ENCODE data around the gene SLC17A1. TPM values are rescaled to one million over a fixed set of nuclear protein-coding genes. Genes with fewer than 3 reads are reported as not detected.

Gene SLC17A1
- total RNA-seq, 4 donors from 2014 or later, result not detected

DNA sequence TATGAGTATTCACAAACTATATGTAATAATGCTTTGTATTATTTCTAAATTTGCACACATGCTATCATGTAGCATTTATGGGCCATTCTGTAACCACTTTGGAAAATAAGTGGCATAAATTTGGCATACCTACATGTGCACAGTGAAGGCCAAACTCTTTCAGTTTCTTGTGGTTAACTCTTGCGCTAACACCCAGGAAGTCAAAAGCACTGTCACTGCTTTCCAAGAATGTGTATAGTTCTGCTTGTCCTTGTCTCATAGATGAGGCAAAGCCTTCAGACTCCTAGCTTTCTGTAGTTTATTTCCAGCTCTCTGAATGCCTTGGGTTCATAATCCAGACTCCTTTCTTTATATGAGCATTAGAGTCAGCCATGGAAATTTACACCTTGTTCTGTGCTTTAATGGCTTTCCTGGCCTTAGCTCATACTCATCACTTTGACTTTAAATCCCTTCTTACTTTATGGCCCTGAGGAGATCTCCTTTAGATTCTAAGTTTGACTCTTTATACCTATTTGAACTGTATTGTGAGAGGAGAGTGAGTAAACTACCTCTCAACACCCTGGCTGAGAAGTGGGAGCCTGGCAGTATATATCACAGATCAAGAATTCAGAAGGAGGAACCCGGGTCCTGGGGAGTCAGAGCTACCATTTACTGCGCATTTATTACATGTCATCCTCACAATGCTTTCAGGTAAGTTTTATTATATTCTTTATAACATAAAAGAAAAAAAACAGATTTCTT lies 43.1 kb upstream of the SLC17A1 start:
- Histone ChIP-seq H3K27me3 (peaks cover 0 to 4% of the 10 kb centered on the region in 2 donors), H3K9me3 (no peaks in the 10 kb centered on the region), H3K4me1 (no peaks in the 10 kb centered on the region), H3K4me3 (no peak overlapping the region), H3K27ac (no peak overlapping the region), H3K36me3 (no peaks in the 10 kb centered on the region)
- TF ChIP-seq POLR2A (IDR thresholded peaks at IDR 0.05), result no peak
- TF ChIP-seq, protein P1, sequence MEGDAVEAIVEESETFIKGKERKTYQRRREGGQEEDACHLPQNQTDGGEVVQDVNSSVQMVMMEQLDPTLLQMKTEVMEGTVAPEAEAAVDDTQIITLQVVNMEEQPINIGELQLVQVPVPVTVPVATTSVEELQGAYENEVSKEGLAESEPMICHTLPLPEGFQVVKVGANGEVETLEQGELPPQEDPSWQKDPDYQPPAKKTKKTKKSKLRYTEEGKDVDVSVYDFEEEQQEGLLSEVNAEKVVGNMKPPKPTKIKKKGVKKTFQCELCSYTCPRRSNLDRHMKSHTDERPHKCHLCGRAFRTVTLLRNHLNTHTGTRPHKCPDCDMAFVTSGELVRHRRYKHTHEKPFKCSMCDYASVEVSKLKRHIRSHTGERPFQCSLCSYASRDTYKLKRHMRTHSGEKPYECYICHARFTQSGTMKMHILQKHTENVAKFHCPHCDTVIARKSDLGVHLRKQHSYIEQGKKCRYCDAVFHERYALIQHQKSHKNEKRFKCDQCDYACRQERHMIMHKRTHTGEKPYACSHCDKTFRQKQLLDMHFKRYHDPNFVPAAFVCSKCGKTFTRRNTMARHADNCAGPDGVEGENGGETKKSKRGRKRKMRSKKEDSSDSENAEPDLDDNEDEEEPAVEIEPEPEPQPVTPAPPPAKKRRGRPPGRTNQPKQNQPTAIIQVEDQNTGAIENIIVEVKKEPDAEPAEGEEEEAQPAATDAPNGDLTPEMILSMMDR (IDR thresholded peaks at IDR 0.05), result no peak
- no peak for TF ChIP-seq EP300 (IDR thresholded peaks at IDR 0.05)
- WGBS, 2 donors, result 81 to 93% methylated on average over 3 of the region's 3 CpGs
- no peak for DNase-seq (ENCODE audit: low spot score in 2 of 2)

DNA sequence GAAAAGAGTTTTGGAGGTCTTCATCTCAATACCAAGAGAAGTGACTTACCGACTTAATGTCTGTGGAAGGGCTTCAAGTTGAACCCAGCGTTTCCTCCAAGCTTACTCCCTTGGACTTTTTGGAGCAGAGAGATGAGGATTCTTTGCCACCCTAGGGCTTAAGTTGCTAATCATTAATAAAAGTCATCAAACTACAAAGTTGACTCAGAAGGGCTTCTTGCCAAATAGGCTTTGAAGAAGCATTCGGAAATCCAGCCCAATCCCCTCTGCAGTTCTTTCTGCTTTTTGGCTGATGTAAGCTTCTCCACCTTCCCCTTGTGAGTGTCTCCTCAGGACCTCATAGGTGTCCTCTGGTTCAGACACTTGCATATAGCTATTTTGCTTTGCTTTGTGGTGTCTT lies 42.3 kb upstream of the SLC17A1 start, which contains the start of gene SLC17A3:
TSS of gene SLC17A3 (minus strand) at position 126 of the 400 bp plus-strand sequence. CDS start 5,856 bp downstream, outside the sequence.
- no peak within 1 kb of the TSS for H3K4me3 ChIP-seq
- WGBS, 2 donors, result 90 to 92% methylated on average over 3 of the region's 3 CpGs
- no peaks in the 10 kb centered on the region for H3K9me3 ChIP-seq
- no peak within 1 kb of the TSS for H3K27ac ChIP-seq
- H3K36me3 ChIP-seq, result no peaks in the 10 kb centered on the region
- no peak for DNase-seq (ENCODE audit: low spot score in 2 of 2)
- no peak for TF ChIP-seq POLR2A (IDR thresholded peaks at IDR 0.05)
- TF ChIP-seq EP300 (IDR thresholded peaks at IDR 0.05), result no peak
- TF ChIP-seq, protein P1 (IDR thresholded peaks at IDR 0.05), result no peak
- no peaks in the 10 kb centered on the region for H3K4me1 ChIP-seq
- H3K27me3 ChIP-seq, result peaks cover 0 to 4% of the 10 kb centered on the region in 2 donors

DNA sequence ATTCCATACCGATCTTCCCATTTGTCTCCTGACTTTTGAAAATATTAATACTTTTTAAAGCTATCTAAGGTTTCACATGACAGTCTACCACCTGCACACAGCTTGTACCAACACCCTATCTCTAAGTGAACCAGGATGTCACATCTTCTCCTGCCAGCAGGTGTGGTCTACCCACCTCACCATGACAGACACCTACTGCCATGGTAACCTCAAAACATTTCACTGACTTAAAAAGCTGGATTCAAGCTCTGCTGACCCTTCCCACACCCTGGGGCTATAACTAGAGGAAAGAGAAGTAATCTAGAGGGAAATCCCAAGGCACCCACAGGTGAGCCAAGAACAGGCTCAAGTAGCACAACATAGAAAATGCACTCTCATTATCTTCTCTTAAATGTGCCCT lies 41.0 kb upstream of the SLC17A1 start:
- Histone ChIP-seq H3K4me3 (no peak overlapping the region), H3K4me1 (no peaks in the 10 kb centered on the region), H3K27me3 (peaks cover 0 to 4% of the 10 kb centered on the region in 2 donors), H3K36me3 (no peaks in the 10 kb centered on the region), H3K9me3 (no peaks in the 10 kb centered on the region), H3K27ac (no peak overlapping the region)
- TF ChIP-seq EP300 (IDR thresholded peaks at IDR 0.05), result no peak
- TF ChIP-seq POLR2A (IDR thresholded peaks at IDR 0.05), result no peak
- TF ChIP-seq, protein P1 (IDR thresholded peaks at IDR 0.05), result no peak
- WGBS, 2 donors, result 94 to 96% methylated on average over 1 of the region's 1 CpG
- no peak for DNase-seq (ENCODE audit: low spot score in 2 of 2)

DNA sequence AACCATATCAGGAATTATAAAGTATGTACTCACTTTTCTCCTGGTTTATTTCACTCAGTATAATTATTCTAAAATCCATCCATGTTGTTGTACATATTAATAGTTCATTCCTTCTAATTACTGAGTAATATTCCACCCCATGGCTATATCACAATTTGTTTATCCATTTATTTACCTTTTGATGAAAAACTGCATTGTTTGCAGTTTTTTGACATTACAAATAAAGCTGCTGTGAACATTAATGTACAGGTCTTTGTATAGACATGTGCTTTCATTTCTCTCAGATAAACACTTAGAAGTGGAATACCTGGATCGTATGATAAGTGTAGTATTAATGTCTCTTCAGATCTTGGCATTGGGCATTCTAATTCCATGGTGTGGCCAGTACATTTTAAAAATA lies 38.0 kb upstream of the SLC17A1 start:
- H3K36me3 ChIP-seq, result no peaks in the 10 kb centered on the region
- WGBS, 2 donors, result 40 to 88% methylated on average over 1 of the region's 1 CpG
- no peak overlapping the region for H3K4me3 ChIP-seq
- peaks cover 0 to 4% of the 10 kb centered on the region in 2 donors for H3K27me3 ChIP-seq
- no peak for DNase-seq (ENCODE audit: low spot score in 2 of 2)
- H3K9me3 ChIP-seq, result no peaks in the 10 kb centered on the region
- TF ChIP-seq EP300 (IDR thresholded peaks at IDR 0.05), result no peak
- TF ChIP-seq POLR2A (IDR thresholded peaks at IDR 0.05), result no peak
- TF ChIP-seq, protein P1 (IDR thresholded peaks at IDR 0.05), result no peak
- no peaks in the 10 kb centered on the region for H3K4me1 ChIP-seq
- H3K27ac ChIP-seq, result no peak overlapping the region

DNA sequence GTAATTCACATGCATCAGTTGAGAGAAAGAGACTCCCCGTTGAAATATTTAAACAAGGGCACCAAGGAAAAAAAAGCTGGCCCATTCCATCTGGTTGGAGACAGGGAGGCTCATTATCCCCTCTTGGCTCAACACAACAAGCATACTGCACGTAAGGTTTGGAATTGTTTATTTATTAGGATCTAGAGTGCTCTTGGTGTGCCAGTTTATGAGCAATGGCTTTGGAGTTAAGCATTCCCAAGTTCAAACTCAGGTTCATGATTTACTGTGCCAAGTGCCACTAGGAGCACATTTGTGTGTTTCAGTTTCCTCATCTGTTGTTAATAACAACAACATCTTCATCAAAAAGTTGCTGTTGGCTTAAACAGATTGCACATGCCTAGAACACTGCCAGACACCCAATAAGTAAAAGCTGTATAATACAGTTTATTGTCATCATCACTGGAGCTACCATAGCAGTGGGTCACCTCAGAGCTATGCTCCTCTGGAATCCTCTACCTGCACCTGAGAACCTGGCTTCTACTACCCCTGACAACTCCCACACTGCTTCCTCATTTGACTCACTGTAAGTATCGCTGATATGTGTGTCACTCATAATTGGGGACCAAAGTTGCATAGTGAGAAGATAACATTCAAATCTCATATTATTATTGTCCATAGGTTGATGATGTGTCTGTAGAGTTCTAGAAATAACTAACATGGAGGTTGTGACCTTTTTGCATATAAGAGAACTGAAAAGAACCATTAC lies 36.8 kb upstream of the SLC17A1 start:
- H3K9me3 ChIP-seq, result no peaks in the 10 kb centered on the region
- no peak for DNase-seq (ENCODE audit: low spot score in 2 of 2)
- H3K4me3 ChIP-seq, result no peak overlapping the region
- 73 to 85% methylated on average over 3 of the region's 3 CpGs for WGBS, 2 donors
- no peak overlapping the region for H3K27ac ChIP-seq
- no peaks in the 10 kb centered on the region for H3K36me3 ChIP-seq
- TF ChIP-seq POLR2A (IDR thresholded peaks at IDR 0.05) (no peak), EP300 (IDR thresholded peaks at IDR 0.05) (no peak)
- TF ChIP-seq, protein P1 (IDR thresholded peaks at IDR 0.05), result no peak
- H3K4me1 ChIP-seq, result no peaks in the 10 kb centered on the region
- no peaks in the 10 kb centered on the region for H3K27me3 ChIP-seq

Data from tibial nerve (tissue), 4 donors.